KMS-11 (cell line): Measurements from ENCODE around the gene FLACC1.
"Not testable (repeated sequence)": the region's sequence is repeated elsewhere in the genome, so short reads cannot be mapped to it uniquely, and the experiment has no call there.

ENCODE experiments used
- H2AFZ ChIP-seq: fragments of 200-600 bp; sonication (generic); 2 replicates; pipeline ENCODE4 v1.6.1; 2016; ENCODE audit warnings: antibody characterized with exemption, mixed run types, low read depth
- H3K27ac ChIP-seq: fragments of 200-600 bp; sonication (generic); 2 replicates; pipeline ENCODE4 v1.6.1; 2016; ENCODE audit warnings: mild to moderate bottlenecking, mixed run types
- H3K27me3 ChIP-seq: fragments of 200-600 bp; sonication (generic); 2 replicates; pipeline ENCODE4 v1.6.1; 2017; ENCODE audit warnings: mild to moderate bottlenecking, low read depth, mixed run types, moderate library complexity; ENCODE audit not compliant: insufficient read depth
- H3K36me3 ChIP-seq: fragments of 200-600 bp; sonication (generic); 2 replicates; pipeline ENCODE4 v1.6.1; 2017; ENCODE audit warnings: mild to moderate bottlenecking, mixed run types; ENCODE audit not compliant: insufficient read depth
- H3K4me1 ChIP-seq: fragments of 200-600 bp; sonication (generic); 2 replicates; pipeline ENCODE4 v1.6.1; 2016; ENCODE audit warnings: mild to moderate bottlenecking, low read depth, mixed run types; ENCODE audit not compliant: poor library complexity, severe bottlenecking
- H3K4me2 ChIP-seq: fragments of 200-600 bp; sonication (generic); 2 replicates; pipeline ENCODE4 v1.7.0; 2016; ENCODE audit warnings: mild to moderate bottlenecking, mixed run types
- H3K4me3 ChIP-seq: fragments of 200-600 bp; sonication (generic); IDR thresholded peaks from 2 replicates; pipeline ENCODE4 v1.6.1; 2017; ENCODE audit warnings: low read depth, low read length, mixed read lengths; ENCODE audit not compliant: insufficient read depth
- H3K79me2 ChIP-seq: fragments of 200-600 bp; sonication (generic); 2 replicates; pipeline ENCODE4 v1.6.1; 2016; ENCODE audit warnings: low read depth, mixed run types; ENCODE audit not compliant: insufficient read depth
- H3K9ac ChIP-seq: fragments of 200-600 bp; sonication (generic); 2 replicates; pipeline ENCODE4 v1.6.1; 2016; ENCODE audit warnings: mild to moderate bottlenecking, mixed run types
- H4K20me1 ChIP-seq: fragments of 200-600 bp; sonication (generic); 2 replicates; pipeline ENCODE4 v1.6.1; 2016; ENCODE audit warnings: mild to moderate bottlenecking, mixed run types; ENCODE audit not compliant: insufficient read depth
- TF ChIP-seq, protein P1 (sequence below): fragments of 200-600 bp; sonication (generic); conservative IDR thresholded peaks from 2 replicates; pipeline ENCODE4 v1.6.1; 2017; ENCODE audit warnings: low read depth, mild to moderate bottlenecking, antibody characterized with exemption, low read length, moderate library complexity, mixed read lengths

The FLACC1 gene

DNA sequence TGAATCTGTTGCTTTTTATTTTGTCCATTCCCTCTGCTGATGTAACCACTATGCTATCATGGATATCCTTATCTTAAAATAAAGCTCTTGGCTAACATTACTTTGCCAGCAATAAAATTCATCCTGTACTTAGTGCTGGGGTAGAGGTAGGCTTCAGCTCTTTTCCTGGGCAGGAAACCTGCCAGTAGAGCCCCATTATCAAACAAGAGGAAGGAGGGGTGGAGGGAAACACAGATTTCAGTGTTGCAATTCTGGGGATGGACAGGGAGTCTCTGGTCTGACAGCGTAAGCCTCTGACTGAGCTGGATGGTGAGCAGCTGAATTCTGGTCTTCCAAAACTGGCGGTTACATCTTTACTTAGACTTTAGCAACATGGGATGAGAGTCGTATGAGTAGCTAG, 49.3 kb downstream of the FLACC1 start:
- no peak overlapping the region for H3K4me2 ChIP-seq

DNA sequence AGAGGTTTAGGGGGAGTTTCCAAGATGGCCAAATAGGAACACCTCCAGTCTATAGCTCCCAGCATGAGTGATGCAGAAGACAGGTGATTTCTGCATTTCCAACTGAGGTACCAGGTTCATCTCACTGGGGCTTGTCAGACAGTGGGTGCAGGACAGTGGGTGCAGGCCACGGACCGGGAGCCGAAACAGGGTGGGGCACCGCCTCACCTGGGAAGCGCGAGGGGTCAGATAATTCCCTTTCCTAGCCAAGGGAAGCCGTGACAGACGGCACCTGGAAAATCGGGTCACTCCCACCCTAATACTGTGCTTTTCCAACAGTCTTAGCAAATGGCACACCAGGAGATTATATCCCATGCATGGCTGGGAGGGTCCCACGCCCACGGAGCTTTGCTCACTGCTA, 57.2 kb downstream of the FLACC1 start:
- not testable (repeated sequence) for H3K9ac ChIP-seq, H3K36me3 ChIP-seq, H3K4me3 ChIP-seq, H2AFZ ChIP-seq, H3K27me3 ChIP-seq, H3K79me2 ChIP-seq, H3K4me1 ChIP-seq, H4K20me1 ChIP-seq, H3K27ac ChIP-seq, H3K4me2 ChIP-seq

More for the DNA sequence above, 49.3 kb downstream of the FLACC1 start:
- Histone ChIP-seq H2AFZ (no peak overlapping the region), H3K4me3 (no peak overlapping the region), H3K27ac (no peak overlapping the region), H3K36me3 (no peaks in the 10 kb centered on the region), H4K20me1 (no peaks in the 10 kb centered on the region), H3K4me1 (no peaks in the 10 kb centered on the region), H3K9ac (no peak overlapping the region), H3K79me2 (no peaks in the 10 kb centered on the region), H3K27me3 (no peaks in the 10 kb centered on the region)
- TF ChIP-seq, protein P1, sequence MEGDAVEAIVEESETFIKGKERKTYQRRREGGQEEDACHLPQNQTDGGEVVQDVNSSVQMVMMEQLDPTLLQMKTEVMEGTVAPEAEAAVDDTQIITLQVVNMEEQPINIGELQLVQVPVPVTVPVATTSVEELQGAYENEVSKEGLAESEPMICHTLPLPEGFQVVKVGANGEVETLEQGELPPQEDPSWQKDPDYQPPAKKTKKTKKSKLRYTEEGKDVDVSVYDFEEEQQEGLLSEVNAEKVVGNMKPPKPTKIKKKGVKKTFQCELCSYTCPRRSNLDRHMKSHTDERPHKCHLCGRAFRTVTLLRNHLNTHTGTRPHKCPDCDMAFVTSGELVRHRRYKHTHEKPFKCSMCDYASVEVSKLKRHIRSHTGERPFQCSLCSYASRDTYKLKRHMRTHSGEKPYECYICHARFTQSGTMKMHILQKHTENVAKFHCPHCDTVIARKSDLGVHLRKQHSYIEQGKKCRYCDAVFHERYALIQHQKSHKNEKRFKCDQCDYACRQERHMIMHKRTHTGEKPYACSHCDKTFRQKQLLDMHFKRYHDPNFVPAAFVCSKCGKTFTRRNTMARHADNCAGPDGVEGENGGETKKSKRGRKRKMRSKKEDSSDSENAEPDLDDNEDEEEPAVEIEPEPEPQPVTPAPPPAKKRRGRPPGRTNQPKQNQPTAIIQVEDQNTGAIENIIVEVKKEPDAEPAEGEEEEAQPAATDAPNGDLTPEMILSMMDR: no peak

DNA sequence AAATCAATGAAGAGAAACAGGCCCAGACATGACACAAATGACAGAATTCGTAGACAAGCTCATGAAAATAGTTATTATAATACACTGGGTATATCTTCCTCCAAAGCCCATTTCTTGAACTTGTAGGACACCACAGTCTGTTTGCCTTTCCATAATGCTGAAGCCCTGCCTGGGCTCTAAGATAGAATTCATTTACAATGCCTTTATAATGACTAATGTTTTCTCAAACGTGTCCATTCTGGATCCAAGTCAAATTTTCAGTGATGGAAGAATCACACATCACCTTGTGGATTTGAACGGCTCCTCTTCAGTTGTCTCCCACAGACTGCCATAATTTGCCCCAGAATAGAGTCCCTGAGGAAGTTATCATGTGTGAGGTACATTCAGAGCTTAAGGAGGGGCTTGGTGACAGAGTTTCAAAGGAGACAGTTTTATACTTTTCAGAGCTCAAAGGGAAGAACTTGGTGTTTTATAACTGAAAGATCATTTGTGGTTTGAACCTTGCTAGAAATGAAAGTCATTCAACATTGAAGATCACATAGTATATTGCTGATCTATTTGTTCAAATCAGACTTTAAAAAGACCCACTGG, 58.6 kb downstream of the FLACC1 start:
- no peak overlapping the region for H2AFZ ChIP-seq
- TF ChIP-seq, protein P1: no peak
- H3K4me1 ChIP-seq: no peaks in the 10 kb centered on the region
- no peak overlapping the region for H3K4me2 ChIP-seq
- no peaks in the 10 kb centered on the region for H3K79me2 ChIP-seq
- H4K20me1 ChIP-seq: no peaks in the 10 kb centered on the region
- H3K36me3 ChIP-seq: no peaks in the 10 kb centered on the region
- no peak overlapping the region for H3K9ac ChIP-seq
- no peaks in the 10 kb centered on the region for H3K27me3 ChIP-seq
- no peak overlapping the region for H3K27ac ChIP-seq
- H3K4me3 ChIP-seq: no peak overlapping the region

DNA sequence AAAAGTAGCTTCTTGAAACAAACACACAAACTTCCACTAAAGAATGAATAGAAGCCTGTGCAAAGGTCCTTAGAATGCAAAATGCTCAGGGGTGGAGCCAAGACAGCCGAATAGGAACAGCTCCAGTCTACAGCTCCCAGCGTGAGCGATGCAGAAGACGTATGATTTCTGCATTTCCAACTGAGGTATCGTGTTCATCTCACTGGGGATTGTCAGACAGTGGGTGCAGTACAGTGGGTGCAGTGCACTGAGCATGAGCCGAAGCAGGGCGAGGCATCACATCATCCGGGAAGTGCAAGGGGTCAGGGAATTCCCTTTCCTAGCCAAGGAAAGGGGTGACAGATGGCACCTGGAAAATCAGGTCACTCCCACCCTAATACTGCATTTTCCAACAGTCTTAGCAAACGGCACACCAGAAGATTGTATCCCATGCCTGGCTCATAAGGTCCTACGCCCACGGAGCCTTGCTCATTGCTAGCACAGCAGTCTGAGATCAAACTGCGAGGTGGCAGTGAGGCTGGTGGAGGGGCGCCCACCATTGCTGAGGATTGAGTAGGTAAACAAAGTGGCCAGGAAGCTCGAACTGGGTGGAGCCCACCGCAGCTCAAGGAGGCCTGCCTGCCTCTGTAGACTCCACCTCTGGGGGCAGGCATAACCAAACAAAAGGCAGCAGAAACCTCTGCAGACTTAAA, 66.5 kb downstream of the FLACC1 start:
- H3K79me2 ChIP-seq, H3K27ac ChIP-seq, H3K36me3 ChIP-seq, H3K9ac ChIP-seq, H2AFZ ChIP-seq, H3K27me3 ChIP-seq, H3K4me3 ChIP-seq, H4K20me1 ChIP-seq, H3K4me1 ChIP-seq, H3K4me2 ChIP-seq: not testable (repeated sequence)

DNA sequence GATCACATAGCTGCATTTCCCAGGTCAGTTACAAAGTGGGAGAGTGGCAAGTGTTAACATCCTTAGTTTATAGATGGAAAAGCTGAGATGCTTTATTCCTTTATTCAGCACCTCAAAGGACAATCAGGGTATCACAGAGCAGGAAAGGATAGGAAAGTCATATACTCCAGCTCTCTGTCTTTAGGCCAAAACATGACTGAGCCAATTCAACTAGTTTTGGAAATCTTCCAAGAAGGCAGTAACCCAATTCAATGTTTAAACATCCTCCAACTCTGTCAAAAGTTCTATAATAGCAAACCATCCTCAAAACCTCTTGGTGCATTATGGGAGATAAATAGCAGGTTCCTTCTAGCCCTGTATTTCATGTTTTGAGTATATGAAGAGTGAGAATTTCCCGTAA, 71.6 kb downstream of the FLACC1 start:
- 0 out of 2 replicates have a peak, but pooled peaks cover 8% of the 10 kb centered on the region for H3K36me3 ChIP-seq
- H3K9ac ChIP-seq: no peak overlapping the region
- no peak overlapping the region for H3K4me3 ChIP-seq
- H4K20me1 ChIP-seq: no peaks in the 10 kb centered on the region
- H2AFZ ChIP-seq: no peak overlapping the region
- H3K27ac ChIP-seq: no peak overlapping the region
- no peak overlapping the region for H3K4me2 ChIP-seq
- TF ChIP-seq, protein P1: no peak
- H3K79me2 ChIP-seq: no peaks in the 10 kb centered on the region
- no peaks in the 10 kb centered on the region for H3K27me3 ChIP-seq
- no peaks in the 10 kb centered on the region for H3K4me1 ChIP-seq
